Stimulated activated CD8-positive, alpha-beta memory T cell treated with anti-CD3 and anti-CD28 coated beads, Interleukin-15, amount 100 ng/mL, for 48 hours (primary cell): Measurements from ENCODE around the gene CARMIL1.
A peak's percentile ranks its signal among the peaks of the same experiment; 100 is the strongest.

ENCODE experiments used
- DNase-seq, 2 donors: peaks; one replicate each; pipeline ENCODE4 v3.0.0-alpha.2; 2020; ENCODE audit warnings: low read depth in 2 of 2

The CARMIL1 gene

GRCh38 chr6:25278914-25279747 lies at the start of gene CARMIL1:
Gene CARMIL1 (plus strand): TSS chr6:25279374. CDS start chr6:25279796, 422 bp downstream.
- peak; percentile 58 for DNase-seq

GRCh38 chr6:25229671-25230321 lies 49.4 kb upstream of the CARMIL1 start:
- DNase-seq = no peak

GRCh38 chr6:25232479-25232878 lies 46.7 kb upstream of the CARMIL1 start:
- no peak for DNase-seq

- DNase-seq = no peak
Measured at GRCh38 chr6:25233226-25233625, 45.9 kb upstream of the CARMIL1 start.

GRCh38 chr6:25237579-25237978 lies 41.6 kb upstream of the CARMIL1 start:
- DNase-seq = no peak

- no peak for DNase-seq
Measured at GRCh38 chr6:25239059-25239458, 40.1 kb upstream of the CARMIL1 start.

- DNase-seq = no peak
Measured at GRCh38 chr6:25239498-25239897, 39.7 kb upstream of the CARMIL1 start.

GRCh38 chr6:25242567-25242966 lies 36.6 kb upstream of the CARMIL1 start:
- DNase-seq = no peak

GRCh38 chr6:25244865-25245264 lies 34.3 kb upstream of the CARMIL1 start:
- DNase-seq = no peak

GRCh38 chr6:25248123-25248522 lies 31.1 kb upstream of the CARMIL1 start:
- DNase-seq = no peak

- no peak for DNase-seq
Measured at GRCh38 chr6:25249133-25249532, 30.0 kb upstream of the CARMIL1 start.

- DNase-seq = no peak
Measured at GRCh38 chr6:25250878-25251277, 28.3 kb upstream of the CARMIL1 start.

- no peak for DNase-seq
Measured at GRCh38 chr6:25251426-25251825, 27.7 kb upstream of the CARMIL1 start.

- no peak for DNase-seq
Measured at GRCh38 chr6:25253351-25253750, 25.8 kb upstream of the CARMIL1 start.

GRCh38 chr6:25254671-25255070 lies 24.5 kb upstream of the CARMIL1 start:
- no peak for DNase-seq

- no peak for DNase-seq
Measured at GRCh38 chr6:25257686-25258348, 21.4 kb upstream of the CARMIL1 start.

GRCh38 chr6:25259756-25260155 lies 19.4 kb upstream of the CARMIL1 start:
- DNase-seq = no peak

- DNase-seq = no peak
Measured at GRCh38 chr6:25263657-25264056, 15.5 kb upstream of the CARMIL1 start.

- no peak for DNase-seq
Measured at GRCh38 chr6:25266456-25267100, 12.6 kb upstream of the CARMIL1 start.

GRCh38 chr6:25267662-25268061 lies 11.5 kb upstream of the CARMIL1 start:
- DNase-seq = no peak

- no peak for DNase-seq
Measured at GRCh38 chr6:25270559-25270958, 8.6 kb upstream of the CARMIL1 start.

GRCh38 chr6:25275436-25275835 lies 3.7 kb upstream of the CARMIL1 start:
- no peak for DNase-seq
